HL-60 (cell line): ENCODE results near the gene AKT3.

ENCODE experiments used
- DNase-seq, 2 experiments: peaks; one replicate each; pipeline ENCODE4 v3.0.0-alpha.2; 2010 to 2020; ENCODE audit warnings: low read depth in 1 of 2, low spot score in 1 of 2
- H3K27ac ChIP-seq: fragments of 250-450 bp; sonication (Bioruptor Pico); replicated peaks from 2 replicates; pipeline ENCODE4 v1.5.1; 2020; ENCODE audit warnings: mild to moderate bottlenecking, moderate library complexity
- H3K27me3 ChIP-seq: fragments of 250-450 bp; sonication (Bioruptor Pico); 2 replicates; pipeline ENCODE4 v1.5.1; 2021; ENCODE audit warnings: mild to moderate bottlenecking, moderate library complexity; ENCODE audit not compliant: insufficient read depth, poor library complexity, severe bottlenecking
- H3K4me3 ChIP-seq: replicated peaks from 2 replicates; pipeline ENCODE4 v1.5.1; 2011; ENCODE audit warnings: mild to moderate bottlenecking, control low read depth, low read length; ENCODE audit not compliant: insufficient read depth
- CTCF ChIP-seq: IDR thresholded peaks from one replicate; pipeline ENCODE4 v1.5.1; 2011; ENCODE audit warnings: low read length, control low read depth, inconsistent platforms; ENCODE audit not compliant: insufficient read depth
- GABPA ChIP-seq: IDR thresholded peaks from 2 replicates; pipeline ENCODE4 v1.6.1; 2012; ENCODE audit warnings: low read depth
- POLR2AphosphoS5 ChIP-seq: IDR thresholded peaks from 2 replicates; pipeline ENCODE4 v1.6.1; 2012; ENCODE audit warnings: low read depth
- REST ChIP-seq: IDR thresholded peaks from 2 replicates; pipeline ENCODE4 v1.6.1; 2012; ENCODE audit warnings: low read depth; ENCODE audit not compliant: insufficient replicate concordance
- SPI1 ChIP-seq: IDR thresholded peaks from 2 replicates; pipeline ENCODE4 v1.6.1; 2012; ENCODE audit warnings: low read depth, mild to moderate bottlenecking, borderline replicate concordance

The AKT3 gene

GRCh38 chr1:243507001-243507671 is 342.9 kb downstream of the AKT3 start:
- no peak for TF ChIP-seq SPI1
- no peak for TF ChIP-seq POLR2AphosphoS5
- no peak for TF ChIP-seq GABPA
- TF ChIP-seq CTCF = no peak
- TF ChIP-seq REST = no peak
- H3K27me3 ChIP-seq = no peaks in the 10 kb centered on the region
- H3K27ac ChIP-seq = no peak overlapping the region
- DNase-seq = no peak
- H3K4me3 ChIP-seq = no peak overlapping the region

- Histone ChIP-seq H3K27ac (no peak overlapping the region), H3K4me3 (no peak overlapping the region), H3K27me3 (no peaks in the 10 kb centered on the region)
- TF ChIP-seq CTCF (no peak), SPI1 (no peak), REST (no peak), GABPA (no peak), POLR2AphosphoS5 (no peak)
- DNase-seq = no peak
Observed at GRCh38 chr1:243505986-243506689, 343.9 kb downstream of the AKT3 start.

GRCh38 chr1:243503155-243503554 is 346.9 kb downstream of the AKT3 start:
- DNase-seq = no peak
- Histone ChIP-seq H3K27me3 (no peaks in the 10 kb centered on the region), H3K27ac (no peak overlapping the region), H3K4me3 (no peak overlapping the region)
- TF ChIP-seq REST (no peak), CTCF (no peak), GABPA (no peak), POLR2AphosphoS5 (no peak), SPI1 (no peak)
